Measurements from ENCODE around the gene NLRC5. TPM values are rescaled to one million over a fixed set of nuclear protein-coding genes. Genes with fewer than 3 reads are reported as not detected.

The NLRC5 gene
- total RNA-seq, 2 experiments from 2014 or later, result 135 to 153 TPM

DNA sequence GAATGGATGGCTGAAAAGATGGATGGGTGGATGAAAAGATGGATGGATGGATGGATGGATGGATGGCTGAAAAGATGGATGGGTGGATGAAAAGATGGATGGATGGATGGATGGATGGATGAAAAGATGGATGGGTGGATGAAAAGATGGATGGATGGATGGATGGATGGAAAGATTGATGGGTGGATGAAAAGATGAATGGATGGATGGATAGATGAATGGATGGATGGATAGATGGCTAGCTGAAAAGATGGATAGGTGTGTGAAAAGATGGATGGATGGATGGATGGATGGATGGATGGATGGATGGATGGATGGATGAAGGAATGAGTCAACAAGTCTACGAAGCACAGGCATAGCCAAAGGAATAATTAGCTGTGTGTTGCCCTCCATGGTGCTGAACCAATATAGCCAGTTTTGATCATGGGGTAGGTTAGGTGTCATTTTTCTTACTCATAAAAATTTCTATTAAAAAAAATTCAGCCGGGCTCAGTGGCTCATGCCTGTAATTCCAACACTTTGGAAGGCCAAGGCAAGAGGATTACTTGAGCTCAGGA lies 41.1 kb downstream of the NLRC5 start:
- TF ChIP-seq CTCF (IDR thresholded peaks at IDR 0.05), result no peak
- peaks cover 85% of the 10 kb centered on the region for H3K4me1 Mint-ChIP-seq (ENCODE audit: low read depth)
- intact Hi-C loops (cut with micrococcal nuclease), result no loop called here
- DNase-seq (no peak), ATAC-seq (no peak)
- peaks cover 85% of the 10 kb centered on the region for H3K36me3 Mint-ChIP-seq (ENCODE audit: low read depth)
- ChIA-PET CTCF (interaction anchor here (1.4 kb wide), 1 partner anchor 54 kb away, joined by 5 read pairs; no protein-coding TSS in a partner anchor), POLR2A (interaction anchor here (1.0 to 14.8 kb wide), 6 partner anchors 7 to 441 kb away, joined by 3 to 213 read pairs (median 3); partner anchors contain the start of genes MT3 and NLRC5)
- no peaks in the 10 kb centered on the region for H3K27me3 Mint-ChIP-seq
- H3K27ac Mint-ChIP-seq, result peak overlapping the region; percentile 7
- no peaks in the 10 kb centered on the region for H3K9me3 Mint-ChIP-seq
- H3K4me3 Mint-ChIP-seq, result no peak overlapping the region

DNA sequence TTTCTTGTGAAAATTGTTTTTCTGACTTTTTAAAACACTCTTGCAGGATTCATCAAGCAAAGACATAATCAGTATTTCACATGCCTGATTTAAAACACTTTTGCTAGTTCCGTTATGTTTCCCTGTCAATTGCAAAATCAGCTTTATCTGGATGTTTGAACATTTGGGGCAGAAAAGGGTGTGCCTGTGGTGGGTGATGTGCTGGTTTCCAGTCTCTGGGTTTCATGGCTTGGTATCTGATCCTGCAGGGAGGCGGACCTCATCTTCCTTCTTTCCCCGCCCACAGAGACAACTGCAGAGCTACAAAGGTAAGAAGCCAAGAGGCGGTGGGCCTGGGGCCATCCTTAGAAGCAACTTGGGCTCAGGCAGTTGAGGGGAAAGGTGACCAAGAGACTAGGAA lies 41.8 kb downstream of the NLRC5 start:
- H3K27me3 Mint-ChIP-seq, result no peaks in the 10 kb centered on the region
- H3K27ac Mint-ChIP-seq, result peak overlapping the region; percentile 58
- peaks cover 85% of the 10 kb centered on the region for H3K4me1 Mint-ChIP-seq (ENCODE audit: low read depth)
- intact Hi-C loops (cut with micrococcal nuclease), result no loop called here
- no peaks in the 10 kb centered on the region for H3K9me3 Mint-ChIP-seq
- CTCF ChIA-PET, result no interaction called here
- ATAC-seq (no peak), DNase-seq (no peak)
- POLR2A ChIA-PET, result interaction anchor here (1.0 to 14.8 kb wide), 7 partner anchors 6 to 442 kb away, joined by 3 to 213 read pairs (median 3); partner anchors contain the start of genes MT3 and NLRC5
- peaks cover 83% of the 10 kb centered on the region for H3K36me3 Mint-ChIP-seq (ENCODE audit: low read depth)
- H3K4me3 Mint-ChIP-seq, result no peak overlapping the region
- no peak for TF ChIP-seq CTCF (IDR thresholded peaks at IDR 0.05)

GRCh38 chr16:57032346-57032745 lies 43.0 kb downstream of the NLRC5 start:
- ATAC-seq (no peak), DNase-seq (no peak)
- ChIA-PET CTCF (interaction anchor here (1.3 to 2.0 kb wide), 3 partner anchors 9 to 67 kb away, joined by 3 to 9 read pairs (median 4); no protein-coding TSS in a partner anchor), POLR2A (interaction anchor here (0.9 to 14.8 kb wide), 9 partner anchors 7 to 68 kb away, joined by 3 to 213 read pairs (median 5); partner anchors contain the start of gene NLRC5)
- H3K27ac Mint-ChIP-seq, result no peak overlapping the region
- H3K9me3 Mint-ChIP-seq, result no peaks in the 10 kb centered on the region
- TF ChIP-seq CTCF (IDR thresholded peaks at IDR 0.05), result no peak
- no peaks in the 10 kb centered on the region for H3K27me3 Mint-ChIP-seq
- H3K4me3 Mint-ChIP-seq, result no peak overlapping the region
- H3K4me1 Mint-ChIP-seq (ENCODE audit: low read depth), result peaks cover 84% of the 10 kb centered on the region
- peaks cover 82% of the 10 kb centered on the region for H3K36me3 Mint-ChIP-seq (ENCODE audit: low read depth)
- intact Hi-C loops (cut with micrococcal nuclease), result no loop called here

DNA sequence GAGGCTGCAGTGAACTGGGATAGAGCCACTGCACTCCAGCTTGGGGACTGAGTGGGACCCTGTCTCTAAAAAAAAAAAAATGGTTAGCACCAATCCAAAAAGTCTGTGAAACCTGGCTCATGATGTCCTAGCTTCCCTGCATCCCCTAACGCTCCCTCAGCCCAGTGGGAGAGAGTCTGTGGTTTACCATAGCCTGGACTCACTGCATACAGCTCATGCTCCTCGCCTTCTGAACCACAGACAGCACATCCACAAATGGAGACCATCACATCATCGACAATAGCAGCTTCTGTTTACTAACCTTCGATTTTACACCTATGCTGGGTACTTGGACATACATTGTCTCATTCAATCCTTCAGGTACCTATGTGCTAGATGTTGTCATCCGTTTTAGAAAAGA lies 43.6 kb downstream of the NLRC5 start:
- Mint-ChIP-seq H3K27ac (peak overlapping the region; percentile 73), H3K4me3 (no peak overlapping the region), H3K4me1 (ENCODE audit: low read depth) (peaks cover 84% of the 10 kb centered on the region), H3K9me3 (no peaks in the 10 kb centered on the region), H3K27me3 (no peaks in the 10 kb centered on the region), H3K36me3 (ENCODE audit: low read depth) (peaks cover 82% of the 10 kb centered on the region)
- no peak for DNase-seq
- no peak for ATAC-seq
- intact Hi-C loops (cut with micrococcal nuclease), result no loop called here
- TF ChIP-seq CTCF (IDR thresholded peaks at IDR 0.05), result no peak
- POLR2A ChIA-PET, result interaction anchor here (0.9 to 14.8 kb wide), 9 partner anchors 8 to 68 kb away, joined by 3 to 213 read pairs (median 5); partner anchors contain the start of gene NLRC5
- CTCF ChIA-PET, result interaction anchor here (1.3 to 2.0 kb wide), 3 partner anchors 9 to 68 kb away, joined by 3 to 9 read pairs (median 4); no protein-coding TSS in a partner anchor

- peaks cover 76% of the 10 kb centered on the region for H3K36me3 Mint-ChIP-seq (ENCODE audit: low read depth)
Measured at GRCh38 chr16:57036315-57036714, 47.0 kb downstream of the NLRC5 start.

More at GRCh38 chr16:57036315-57036714, 47.0 kb downstream of the NLRC5 start:
- intact Hi-C loops (cut with micrococcal nuclease), result no loop called here
- ChIA-PET POLR2A (interaction anchor here (0.8 to 14.8 kb wide), 3 partner anchors 11 to 47 kb away, joined by 4 to 213 read pairs (median 208); partner anchors contain the start of gene NLRC5), CTCF (interaction anchor here (1.9 to 7.6 kb wide), 2 partner anchors 13 to 71 kb away, joined by 8 to 61 read pairs; no protein-coding TSS in a partner anchor)
- no peak overlapping the region for H3K4me3 Mint-ChIP-seq
- no peak for DNase-seq
- no peaks in the 10 kb centered on the region for H3K9me3 Mint-ChIP-seq
- no peak for ATAC-seq
- peak overlapping the region; percentile 99 for H3K27ac Mint-ChIP-seq
- TF ChIP-seq CTCF (IDR thresholded peaks at IDR 0.05), result no peak
- H3K27me3 Mint-ChIP-seq, result no peaks in the 10 kb centered on the region
- peaks cover 82% of the 10 kb centered on the region for H3K4me1 Mint-ChIP-seq (ENCODE audit: low read depth)
